Lower leg skin (tissue), 3 donors: ENCODE results near the gene SCAMP3.

Experiments
- CTCF ChIP-seq, 3 donors: fragments of 450-650 bp; IDR thresholded peaks; one replicate each; pipeline ENCODE4 v1.5.1; 2016; ENCODE audit warnings: antibody characterized with exemption in 3 of 3, mild to moderate bottlenecking in 3 of 3, moderate library complexity in 2 of 3
- POLR2A ChIP-seq, 2 donors: fragments of 450-650 bp; IDR thresholded peaks; one replicate each; pipeline ENCODE4 v1.6.1; 2016 to 2017; ENCODE audit warnings: antibody characterized with exemption in 2 of 2, mild to moderate bottlenecking in 1 of 2, moderate library complexity in 1 of 2

GRCh38 chr1:155296661-155297060, 34.5 kb upstream of the SCAMP3 start:
- TF ChIP-seq POLR2A (IDR thresholded peaks at IDR 0.05) (no peak), CTCF (IDR thresholded peaks at IDR 0.05) (no peak)
